HFF-Myc (cell line): ENCODE data around the gene TRMT1.

ENCODE experiments used
- DNase-seq: peaks from one replicate; pipeline ENCODE4 v3.0.0-alpha.2; 2011; ENCODE audit warnings: low read depth; ENCODE audit errors: extremely low read depth
- H3K4me3 ChIP-seq: replicated peaks from 2 replicates; pipeline ENCODE4 v1.5.1; 2011; ENCODE audit warnings: low read depth, mild to moderate bottlenecking, control low read depth, low read length
- TF ChIP-seq, protein P1 (sequence below): IDR thresholded peaks from 2 replicates; pipeline ENCODE4 v1.5.1; 2012; ENCODE audit warnings: mild to moderate bottlenecking, low read depth, low read length, control low read depth; ENCODE audit errors: missing control alignments

TRMT1 gene

DNA sequence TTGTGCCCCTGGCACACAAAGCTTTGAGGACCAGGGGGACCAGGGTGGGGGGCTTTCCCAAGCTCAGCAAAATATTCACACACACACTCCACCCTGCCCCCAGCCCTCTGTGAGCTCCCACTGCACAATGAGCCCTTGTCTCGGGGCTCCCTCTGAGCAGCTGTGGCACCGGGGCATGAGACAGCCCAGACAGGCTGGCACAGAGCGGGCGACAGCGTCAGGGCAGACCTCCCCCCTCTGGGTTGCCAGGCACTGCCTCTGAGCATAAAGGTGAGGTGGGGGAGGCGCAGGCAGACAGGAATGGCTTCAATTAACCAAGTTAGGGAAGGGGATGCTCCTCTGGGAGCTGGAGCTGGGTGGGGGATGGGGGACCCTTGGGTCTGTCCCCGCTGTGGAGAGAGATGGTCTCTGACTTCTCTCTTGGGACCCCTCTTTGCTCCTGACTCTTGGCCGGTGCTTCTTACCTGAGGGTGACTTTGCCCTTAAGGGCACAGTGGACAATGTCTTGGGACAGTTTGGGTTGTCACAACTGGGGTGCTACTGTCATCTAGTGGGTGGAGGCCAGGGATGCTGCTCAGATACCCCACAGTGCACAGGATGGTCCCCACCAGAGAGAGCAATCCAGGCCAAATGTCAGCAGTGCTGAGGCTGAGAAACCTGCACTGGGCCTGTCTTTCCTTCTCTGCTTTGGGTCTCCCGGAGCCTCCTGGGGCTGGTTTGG, 44.2 kb downstream of the TRMT1 start:
- no peak for DNase-seq
- H3K4me3 ChIP-seq, result no peak overlapping the region
- TF ChIP-seq, protein P1, sequence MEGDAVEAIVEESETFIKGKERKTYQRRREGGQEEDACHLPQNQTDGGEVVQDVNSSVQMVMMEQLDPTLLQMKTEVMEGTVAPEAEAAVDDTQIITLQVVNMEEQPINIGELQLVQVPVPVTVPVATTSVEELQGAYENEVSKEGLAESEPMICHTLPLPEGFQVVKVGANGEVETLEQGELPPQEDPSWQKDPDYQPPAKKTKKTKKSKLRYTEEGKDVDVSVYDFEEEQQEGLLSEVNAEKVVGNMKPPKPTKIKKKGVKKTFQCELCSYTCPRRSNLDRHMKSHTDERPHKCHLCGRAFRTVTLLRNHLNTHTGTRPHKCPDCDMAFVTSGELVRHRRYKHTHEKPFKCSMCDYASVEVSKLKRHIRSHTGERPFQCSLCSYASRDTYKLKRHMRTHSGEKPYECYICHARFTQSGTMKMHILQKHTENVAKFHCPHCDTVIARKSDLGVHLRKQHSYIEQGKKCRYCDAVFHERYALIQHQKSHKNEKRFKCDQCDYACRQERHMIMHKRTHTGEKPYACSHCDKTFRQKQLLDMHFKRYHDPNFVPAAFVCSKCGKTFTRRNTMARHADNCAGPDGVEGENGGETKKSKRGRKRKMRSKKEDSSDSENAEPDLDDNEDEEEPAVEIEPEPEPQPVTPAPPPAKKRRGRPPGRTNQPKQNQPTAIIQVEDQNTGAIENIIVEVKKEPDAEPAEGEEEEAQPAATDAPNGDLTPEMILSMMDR, result no peak

DNA sequence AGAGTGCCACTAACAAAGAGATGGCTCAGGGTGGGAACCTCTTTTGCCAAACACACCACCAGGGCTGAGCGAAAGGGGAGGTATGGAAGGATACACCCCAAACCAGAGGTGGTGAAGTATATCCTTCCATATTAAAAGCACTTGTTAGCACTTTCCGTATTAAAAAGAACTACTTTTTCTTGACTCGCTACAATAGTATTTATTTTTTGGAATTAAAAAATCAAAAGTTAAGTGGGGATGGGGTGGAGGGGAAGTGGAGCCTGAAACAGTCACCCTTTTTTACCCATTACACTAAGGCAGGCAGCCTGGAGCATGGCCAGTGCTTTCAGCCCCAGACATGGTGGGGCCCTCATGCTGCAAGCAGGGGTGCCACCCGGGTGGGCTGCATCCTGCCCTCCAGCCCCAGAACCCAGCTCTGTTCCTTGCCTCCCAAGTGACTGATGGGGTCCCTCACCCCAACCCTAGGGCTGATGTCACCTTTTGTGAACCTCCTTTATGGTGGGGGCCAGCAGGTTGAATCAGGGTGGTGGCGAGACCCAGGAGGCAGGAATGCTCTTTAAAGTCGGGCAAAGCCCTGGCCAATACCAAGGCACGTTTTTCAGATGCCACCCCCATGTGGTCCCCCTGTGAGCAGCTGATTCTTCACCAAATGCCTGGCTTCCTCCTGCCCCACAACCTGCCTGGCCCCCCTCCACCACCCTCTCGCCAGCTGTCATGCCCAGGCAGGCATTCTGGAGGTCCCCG, 44.9 kb downstream of the TRMT1 start:
- TF ChIP-seq, protein P1, result no peak
- no peak overlapping the region for H3K4me3 ChIP-seq
- DNase-seq, result no peak

GRCh38 chr19:13070425-13071140, 46.0 kb downstream of the TRMT1 start:
- TF ChIP-seq, protein P1, result no peak
- no peak for DNase-seq
- H3K4me3 ChIP-seq, result no peak overlapping the region

GRCh38 chr19:13069415-13070359, 46.9 kb downstream of the TRMT1 start:
- H3K4me3 ChIP-seq, result no peak overlapping the region
- DNase-seq, result no peak
- TF ChIP-seq, protein P1, result no peak

DNA sequence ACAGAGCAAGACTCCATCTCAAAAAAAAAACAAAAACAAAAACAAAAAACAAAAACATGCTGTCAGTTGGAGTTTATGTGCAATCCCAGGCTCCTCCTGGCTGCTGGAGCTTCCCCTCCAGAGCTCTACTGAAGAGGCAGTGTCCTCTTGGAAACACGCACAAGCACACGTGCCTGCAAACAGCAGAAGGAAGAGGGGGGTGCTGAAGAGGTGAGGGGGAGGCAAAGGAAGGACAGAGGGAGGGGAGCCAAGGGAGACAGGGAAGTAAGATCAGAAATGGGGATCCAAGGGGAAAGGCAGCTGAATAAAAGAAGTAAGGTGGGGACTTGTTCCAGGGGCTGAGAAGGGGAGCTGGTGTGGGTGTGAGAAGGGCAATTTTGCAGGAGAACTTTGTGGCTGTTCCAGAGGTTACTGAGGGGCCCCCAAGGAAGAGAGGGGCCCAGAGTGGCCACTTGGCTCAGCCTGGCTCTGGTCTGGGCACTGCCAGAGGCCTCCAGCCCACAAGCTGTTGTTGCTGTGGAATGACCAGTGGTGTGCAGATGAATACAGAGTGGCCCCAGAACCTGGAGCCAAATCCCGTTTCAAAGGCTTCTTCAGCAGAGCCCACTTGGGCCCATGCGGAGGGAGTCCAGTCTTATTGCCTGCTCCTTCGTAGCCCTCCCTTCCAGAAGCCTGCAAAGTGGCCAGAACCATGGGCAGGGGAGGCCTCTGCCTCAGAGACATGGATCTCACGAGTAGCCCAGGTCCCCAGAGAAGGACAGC, 48.3 kb downstream of the TRMT1 start:
- DNase-seq, result no peak
- no peak overlapping the region for H3K4me3 ChIP-seq
- TF ChIP-seq, protein P1, result no peak
